Measurements from ENCODE around the gene MTMR1.

The MTMR1 gene

GRCh38 chrX:150763810-150764209 lies 70.6 kb downstream of the MTMR1 start:
- no peak overlapping the region for H3K4me3 Mint-ChIP-seq
- peaks cover 40% of the 10 kb centered on the region for H3K36me3 Mint-ChIP-seq

GRCh38 chrX:150765237-150765636 lies 72.0 kb downstream of the MTMR1 start:
- Mint-ChIP-seq H3K4me1 (no peaks in the 10 kb centered on the region), H3K27ac (no peak overlapping the region), H3K36me3 (peaks cover 27% of the 10 kb centered on the region), H3K9me3 (no peaks in the 10 kb centered on the region), H3K4me3 (no peak overlapping the region)
- DNase-seq (ENCODE audit: low spot score in 2 of 2) (no peak), ATAC-seq (no peak)

More at GRCh38 chrX:150763810-150764209, 70.6 kb downstream of the MTMR1 start:
- Mint-ChIP-seq H3K27ac (no peak overlapping the region), H3K9me3 (no peaks in the 10 kb centered on the region), H3K4me1 (no peaks in the 10 kb centered on the region)
- ATAC-seq (no peak), DNase-seq (ENCODE audit: low spot score in 2 of 2) (no peak)

- H3K4me3 Mint-ChIP-seq, result no peak overlapping the region
- ATAC-seq, result no peak
- no peak overlapping the region for H3K27ac Mint-ChIP-seq
- no peaks in the 10 kb centered on the region for H3K9me3 Mint-ChIP-seq
- no peak for DNase-seq (ENCODE audit: low spot score in 2 of 2)
- peaks cover 26% of the 10 kb centered on the region for H3K36me3 Mint-ChIP-seq
- H3K4me1 Mint-ChIP-seq, result no peaks in the 10 kb centered on the region
Observed at GRCh38 chrX:150765782-150766350, 72.7 kb downstream of the MTMR1 start.

- DNase-seq (ENCODE audit: low spot score in 2 of 2), result no peak
- H3K27ac Mint-ChIP-seq, result no peak overlapping the region
Observed at GRCh38 chrX:150766351-150767044, 73.3 kb downstream of the MTMR1 start.

GRCh38 chrX:150767045-150767395 lies 73.8 kb downstream of the MTMR1 start:
- ATAC-seq (no peak), DNase-seq (ENCODE audit: low spot score in 2 of 2) (no peak)
- no peaks in the 10 kb centered on the region for H3K9me3 Mint-ChIP-seq
- H3K4me3 Mint-ChIP-seq, result no peak overlapping the region
- H3K4me1 Mint-ChIP-seq, result peaks cover under 1% of the 10 kb centered on the region
- peaks cover 26% of the 10 kb centered on the region for H3K36me3 Mint-ChIP-seq
- H3K27ac Mint-ChIP-seq, result no peak overlapping the region

More at GRCh38 chrX:150766351-150767044, 73.3 kb downstream of the MTMR1 start:
- Mint-ChIP-seq H3K9me3 (no peaks in the 10 kb centered on the region), H3K4me1 (no peaks in the 10 kb centered on the region), H3K4me3 (no peak overlapping the region), H3K36me3 (peaks cover 26% of the 10 kb centered on the region)
- no peak for ATAC-seq

- H3K9me3 Mint-ChIP-seq, result no peaks in the 10 kb centered on the region
- peak in 1 of 2 donors; percentile 50 for DNase-seq (ENCODE audit: low spot score in 2 of 2)
- peak; percentile 88 for ATAC-seq
- no peak overlapping the region for H3K4me3 Mint-ChIP-seq
- H3K4me1 Mint-ChIP-seq, result peaks cover 6% of the 10 kb centered on the region
- no peak overlapping the region for H3K27ac Mint-ChIP-seq
- H3K36me3 Mint-ChIP-seq, result peaks cover 26% of the 10 kb centered on the region
Observed at GRCh38 chrX:150767475-150768131, 74.4 kb downstream of the MTMR1 start.

GRCh38 chrX:150768132-150768485 lies 74.9 kb downstream of the MTMR1 start:
- Mint-ChIP-seq H3K27ac (no peak overlapping the region), H3K9me3 (no peaks in the 10 kb centered on the region), H3K36me3 (peaks cover 22% of the 10 kb centered on the region), H3K4me1 (peaks cover 6% of the 10 kb centered on the region), H3K4me3 (no peak overlapping the region)
- no peak for DNase-seq (ENCODE audit: low spot score in 2 of 2)
- ATAC-seq, result no peak

- peaks cover 16% of the 10 kb centered on the region for H3K36me3 Mint-ChIP-seq
- H3K4me3 Mint-ChIP-seq, result no peak overlapping the region
- H3K4me1 Mint-ChIP-seq, result peaks cover 6% of the 10 kb centered on the region
- no peak for ATAC-seq
- H3K27ac Mint-ChIP-seq, result no peak overlapping the region
- H3K9me3 Mint-ChIP-seq, result no peaks in the 10 kb centered on the region
- DNase-seq (ENCODE audit: low spot score in 2 of 2), result no peak
Observed at GRCh38 chrX:150768580-150769190, 75.5 kb downstream of the MTMR1 start.

- Mint-ChIP-seq H3K9me3 (no peaks in the 10 kb centered on the region), H3K27ac (no peak overlapping the region), H3K4me1 (peaks cover 6% of the 10 kb centered on the region), H3K4me3 (no peak overlapping the region), H3K36me3 (peaks cover 11% of the 10 kb centered on the region)
- DNase-seq (ENCODE audit: low spot score in 2 of 2), result no peak
- no peak for ATAC-seq
Observed at GRCh38 chrX:150769408-150769807, 76.2 kb downstream of the MTMR1 start.

GRCh38 chrX:150770623-150771022 lies 77.4 kb downstream of the MTMR1 start:
- Mint-ChIP-seq H3K27ac (no peak overlapping the region), H3K4me1 (peaks cover 6% of the 10 kb centered on the region), H3K4me3 (no peak overlapping the region), H3K9me3 (no peaks in the 10 kb centered on the region), H3K36me3 (peaks cover 6% of the 10 kb centered on the region)
- DNase-seq (ENCODE audit: low spot score in 2 of 2) (no peak), ATAC-seq (no peak)

GRCh38 chrX:150771116-150771515 lies 77.9 kb downstream of the MTMR1 start:
- Mint-ChIP-seq H3K4me3 (no peak overlapping the region), H3K4me1 (peaks cover 6% of the 10 kb centered on the region), H3K36me3 (peaks cover 6% of the 10 kb centered on the region), H3K27ac (no peak overlapping the region), H3K9me3 (no peaks in the 10 kb centered on the region)
- ATAC-seq (no peak), DNase-seq (ENCODE audit: low spot score in 2 of 2) (no peak)

GRCh38 chrX:150772150-150772970 lies 79.2 kb downstream of the MTMR1 start:
- DNase-seq (ENCODE audit: low spot score in 2 of 2), result peak; percentile 71 to 86
- Mint-ChIP-seq H3K9me3 (no peaks in the 10 kb centered on the region), H3K4me1 (peaks cover 6% of the 10 kb centered on the region), H3K4me3 (no peak overlapping the region), H3K36me3 (peaks cover 6% of the 10 kb centered on the region), H3K27ac (no peak overlapping the region)
- peak; percentile 81 for ATAC-seq

GRCh38 chrX:150773117-150773516 lies 79.9 kb downstream of the MTMR1 start:
- no peak for DNase-seq (ENCODE audit: low spot score in 2 of 2)
- no peak overlapping the region for H3K4me3 Mint-ChIP-seq
- peaks cover 6% of the 10 kb centered on the region for H3K4me1 Mint-ChIP-seq
- no peak overlapping the region for H3K27ac Mint-ChIP-seq
- peaks cover 6% of the 10 kb centered on the region for H3K36me3 Mint-ChIP-seq
- no peak for ATAC-seq
- no peaks in the 10 kb centered on the region for H3K9me3 Mint-ChIP-seq

- ATAC-seq, result no peak
- no peaks in the 10 kb centered on the region for H3K9me3 Mint-ChIP-seq
- no peak overlapping the region for H3K27ac Mint-ChIP-seq
- no peak overlapping the region for H3K4me3 Mint-ChIP-seq
- peaks cover 2% of the 10 kb centered on the region for H3K36me3 Mint-ChIP-seq
- H3K4me1 Mint-ChIP-seq, result peaks cover 6% of the 10 kb centered on the region
- DNase-seq (ENCODE audit: low spot score in 2 of 2), result no peak
Observed at GRCh38 chrX:150773634-150774033, 80.4 kb downstream of the MTMR1 start.
